Vagina (tissue), 2 donors: ENCODE measurements around the gene TBL1Y.

Source experiments
- POLR2A ChIP-seq, 2 donors: fragments of 450-650 bp; IDR thresholded peaks; one replicate each; pipeline ENCODE4 v1.6.1; 2017; ENCODE audit warnings: antibody characterized with exemption in 2 of 2, mild to moderate bottlenecking in 2 of 2, moderate library complexity in 2 of 2
- POLR2AphosphoS5 ChIP-seq, 2 donors: sonication (generic); formaldehyde crosslinking; IDR thresholded peaks; one replicate each; pipeline ENCODE4 v1.9.0; 2017; ENCODE audit warnings: antibody characterized with exemption in 2 of 2, mild to moderate bottlenecking in 2 of 2, low read depth in 1 of 2; ENCODE audit not compliant: insufficient read depth in 1 of 2
- TF ChIP-seq, protein P1 (sequence below), 3 experiments: fragments of 450-650 bp in 2 of 3; fragments of 200-600 bp in 1 of 3; sonication (generic) in 1 of 3; IDR thresholded peaks; one replicate each; pipeline ENCODE4 v1.5.1; 2017 to 2019; ENCODE audit warnings: antibody characterized with exemption in 3 of 3, mild to moderate bottlenecking in 2 of 3, moderate library complexity in 2 of 3

DNA sequence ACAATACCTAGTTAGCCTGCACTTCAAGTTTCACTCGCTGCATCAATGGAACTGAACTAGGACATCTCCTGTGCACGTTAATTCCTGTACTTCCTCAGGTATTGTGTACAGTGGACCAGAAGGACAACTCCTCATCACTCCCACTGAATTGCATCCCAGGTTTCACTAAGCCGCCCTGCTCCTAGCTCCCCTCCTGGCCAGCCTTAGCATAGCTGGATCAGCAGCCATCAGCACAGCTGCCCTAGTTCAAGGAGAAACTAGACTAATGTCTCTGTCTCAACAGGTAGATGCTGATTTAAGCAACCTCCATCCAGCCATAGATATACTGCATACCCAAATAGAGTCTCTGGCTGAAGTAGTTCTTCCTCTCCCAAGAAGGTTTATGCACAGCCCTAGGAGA, 16.0 kb upstream of the TBL1Y start:
- TF ChIP-seq POLR2AphosphoS5 (IDR thresholded peaks at IDR 0.05; ENCODE audit: insufficient read depth in 1 of 2, low read depth in 1 of 2) (no peak), POLR2A (IDR thresholded peaks at IDR 0.05) (no peak)
- TF ChIP-seq, protein P1, sequence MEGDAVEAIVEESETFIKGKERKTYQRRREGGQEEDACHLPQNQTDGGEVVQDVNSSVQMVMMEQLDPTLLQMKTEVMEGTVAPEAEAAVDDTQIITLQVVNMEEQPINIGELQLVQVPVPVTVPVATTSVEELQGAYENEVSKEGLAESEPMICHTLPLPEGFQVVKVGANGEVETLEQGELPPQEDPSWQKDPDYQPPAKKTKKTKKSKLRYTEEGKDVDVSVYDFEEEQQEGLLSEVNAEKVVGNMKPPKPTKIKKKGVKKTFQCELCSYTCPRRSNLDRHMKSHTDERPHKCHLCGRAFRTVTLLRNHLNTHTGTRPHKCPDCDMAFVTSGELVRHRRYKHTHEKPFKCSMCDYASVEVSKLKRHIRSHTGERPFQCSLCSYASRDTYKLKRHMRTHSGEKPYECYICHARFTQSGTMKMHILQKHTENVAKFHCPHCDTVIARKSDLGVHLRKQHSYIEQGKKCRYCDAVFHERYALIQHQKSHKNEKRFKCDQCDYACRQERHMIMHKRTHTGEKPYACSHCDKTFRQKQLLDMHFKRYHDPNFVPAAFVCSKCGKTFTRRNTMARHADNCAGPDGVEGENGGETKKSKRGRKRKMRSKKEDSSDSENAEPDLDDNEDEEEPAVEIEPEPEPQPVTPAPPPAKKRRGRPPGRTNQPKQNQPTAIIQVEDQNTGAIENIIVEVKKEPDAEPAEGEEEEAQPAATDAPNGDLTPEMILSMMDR (IDR thresholded peaks at IDR 0.05): no peak
